OCI-LY1 (cell line): Measurements from ENCODE around the gene ZNF132.

ENCODE experiments used
- EZH2 ChIP-seq: fragments of 200-600 bp; sonication (generic), shearing (Covaris generic); IDR thresholded peaks from 2 replicates; pipeline ENCODE4 v1.8.0; 2017; ENCODE audit warnings: borderline replicate concordance, mixed run types, mild to moderate bottlenecking, antibody characterized with exemption, low read length, moderate library complexity, mixed read lengths
- TF ChIP-seq, protein P1 (sequence below): fragments of 200-600 bp; sonication (generic), shearing (Covaris generic); IDR thresholded peaks from 2 replicates; pipeline ENCODE4 v1.5.1; 2017; ENCODE audit warnings: mild to moderate bottlenecking, antibody characterized with exemption, low read length, moderate library complexity, mixed read lengths

DNA sequence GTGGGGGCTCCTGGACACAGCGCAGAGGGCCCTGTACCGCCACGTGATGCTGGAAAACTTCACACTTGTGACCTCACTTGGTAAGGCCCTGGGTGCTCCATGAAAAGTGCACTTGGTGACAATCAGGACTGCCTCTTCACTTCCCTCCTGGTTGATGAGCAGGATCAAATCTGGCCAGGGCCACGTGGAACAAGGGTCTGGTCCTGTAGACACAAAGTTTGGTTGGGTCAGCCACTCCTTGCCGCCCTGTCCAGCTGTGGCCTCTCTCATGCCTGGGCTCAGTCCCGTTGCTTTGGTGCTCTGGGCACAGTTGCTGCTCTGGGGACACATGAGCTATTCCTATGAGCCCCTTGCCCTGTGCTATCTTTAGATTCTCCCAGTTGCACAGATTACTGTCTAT is 13.8 kb upstream of the ZNF132 start:
- TF ChIP-seq, protein P1, sequence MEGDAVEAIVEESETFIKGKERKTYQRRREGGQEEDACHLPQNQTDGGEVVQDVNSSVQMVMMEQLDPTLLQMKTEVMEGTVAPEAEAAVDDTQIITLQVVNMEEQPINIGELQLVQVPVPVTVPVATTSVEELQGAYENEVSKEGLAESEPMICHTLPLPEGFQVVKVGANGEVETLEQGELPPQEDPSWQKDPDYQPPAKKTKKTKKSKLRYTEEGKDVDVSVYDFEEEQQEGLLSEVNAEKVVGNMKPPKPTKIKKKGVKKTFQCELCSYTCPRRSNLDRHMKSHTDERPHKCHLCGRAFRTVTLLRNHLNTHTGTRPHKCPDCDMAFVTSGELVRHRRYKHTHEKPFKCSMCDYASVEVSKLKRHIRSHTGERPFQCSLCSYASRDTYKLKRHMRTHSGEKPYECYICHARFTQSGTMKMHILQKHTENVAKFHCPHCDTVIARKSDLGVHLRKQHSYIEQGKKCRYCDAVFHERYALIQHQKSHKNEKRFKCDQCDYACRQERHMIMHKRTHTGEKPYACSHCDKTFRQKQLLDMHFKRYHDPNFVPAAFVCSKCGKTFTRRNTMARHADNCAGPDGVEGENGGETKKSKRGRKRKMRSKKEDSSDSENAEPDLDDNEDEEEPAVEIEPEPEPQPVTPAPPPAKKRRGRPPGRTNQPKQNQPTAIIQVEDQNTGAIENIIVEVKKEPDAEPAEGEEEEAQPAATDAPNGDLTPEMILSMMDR, result no peak
- no peak for TF ChIP-seq EZH2
